GM21390 (cell line): ENCODE measurements around the gene ROGDI.

ENCODE experiments used
- ATAC-seq: cut with Tn5 transposase; IDR thresholded peaks from one replicate; pipeline ENCODE4 v1.9.1; 2021; ENCODE audit not compliant: unreplicated experiment

ROGDI gene

GRCh38 chr16:4767872-4768548 is 34.4 kb downstream of the ROGDI start:
- no peak for ATAC-seq

GRCh38 chr16:4766875-4767628 is 35.4 kb downstream of the ROGDI start, which contains the start of gene ZNF500:
ZNF500 (minus strand) TSS chr16:4767162; CDS start chr16:4765978, 1,184 bp downstream.
- ATAC-seq: peak; percentile 90

- ATAC-seq: no peak
These were observed 36.6 kb downstream of the ROGDI start for GRCh38 chr16:4765511-4766474.

- ATAC-seq: no peak
These were observed 38.6 kb downstream of the ROGDI start for GRCh38 chr16:4763791-4764190.

GRCh38 chr16:4762205-4762604 is 40.2 kb downstream of the ROGDI start:
- ATAC-seq: no peak

- ATAC-seq: no peak
These were observed 42.1 kb downstream of the ROGDI start for GRCh38 chr16:4760221-4760910.

GRCh38 chr16:4755687-4756086 is 46.7 kb downstream of the ROGDI start:
- no peak for ATAC-seq

- no peak for ATAC-seq
These were observed 47.6 kb downstream of the ROGDI start for GRCh38 chr16:4754865-4755264.

GRCh38 chr16:4753227-4753626 is 49.2 kb downstream of the ROGDI start:
- no peak for ATAC-seq

GRCh38 chr16:4752351-4753100 is 49.9 kb downstream of the ROGDI start:
- ATAC-seq: no peak

- no peak for ATAC-seq
These were observed 51.5 kb downstream of the ROGDI start for GRCh38 chr16:4750896-4751295.

- no peak for ATAC-seq
These were observed 52.7 kb downstream of the ROGDI start for GRCh38 chr16:4749700-4750257.

GRCh38 chr16:4748682-4749411 is 53.6 kb downstream of the ROGDI start:
- ATAC-seq: no peak

- ATAC-seq: no peak
These were observed 54.3 kb downstream of the ROGDI start for GRCh38 chr16:4747906-4748681.

GRCh38 chr16:4746991-4747574 is 55.4 kb downstream of the ROGDI start:
- ATAC-seq: no peak
